NCI-H2196 treated with DMSO at 0.1 percent for 48 hours (cell line): ENCODE measurements around the gene RHOBTB3.
"Not testable (repeated sequence)": the region's sequence is repeated elsewhere in the genome, so short reads cannot be mapped to it uniquely, and the experiment has no call there.

Experiments used
- DNase-seq: peaks from one replicate; lab custom pipeline; 2025; ENCODE audit not compliant: unreplicated experiment; lab: John Stamatoyannopoulos, UW

Gene RHOBTB3

GRCh38 chr5:95818181-95819147 lies 87.3 kb downstream of the RHOBTB3 start:
- no peak for DNase-seq

DNA sequence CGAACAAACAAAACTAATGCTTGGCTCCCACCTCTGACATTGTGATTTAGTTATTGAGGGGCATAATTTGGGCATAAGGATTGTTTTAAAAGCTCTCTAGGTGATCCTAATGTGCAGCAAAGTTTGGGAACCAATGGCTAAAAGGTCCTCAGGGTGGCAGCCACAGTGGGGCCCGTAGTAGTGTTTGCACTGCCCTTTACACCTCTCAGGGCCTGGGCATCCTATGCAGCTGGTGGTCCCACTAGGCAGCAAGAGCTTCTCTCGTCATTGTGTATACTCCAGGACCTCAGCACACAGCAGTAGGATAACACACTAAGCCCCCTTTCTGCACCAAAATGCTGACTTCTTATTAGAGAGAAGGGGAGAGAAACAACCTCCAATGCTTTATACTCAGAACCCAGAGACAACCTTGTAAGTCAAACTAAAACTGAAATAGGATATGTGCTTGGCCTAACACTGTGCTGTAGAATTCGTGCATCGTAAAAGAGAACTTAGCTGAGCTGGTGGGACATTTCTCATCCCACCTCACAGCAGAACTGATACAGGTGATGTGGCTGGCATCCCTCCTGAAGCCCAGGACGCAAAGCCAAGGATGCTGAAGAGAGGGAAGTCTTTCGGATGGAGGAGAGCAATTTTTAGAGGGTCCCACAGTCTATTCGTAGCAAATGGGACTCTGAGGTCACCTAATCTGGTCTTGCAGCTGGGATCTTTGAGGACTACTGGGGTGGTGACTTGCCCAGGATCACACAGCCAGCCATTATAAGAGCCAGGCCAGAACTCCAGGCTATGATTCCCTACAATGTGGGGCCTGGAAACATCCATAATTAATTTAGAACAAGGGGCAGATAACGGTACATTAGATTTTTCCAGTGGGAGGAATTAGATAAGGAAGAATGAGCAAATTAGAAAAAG lies 90.2 kb downstream of the RHOBTB3 start:
- no peak for DNase-seq

DNA sequence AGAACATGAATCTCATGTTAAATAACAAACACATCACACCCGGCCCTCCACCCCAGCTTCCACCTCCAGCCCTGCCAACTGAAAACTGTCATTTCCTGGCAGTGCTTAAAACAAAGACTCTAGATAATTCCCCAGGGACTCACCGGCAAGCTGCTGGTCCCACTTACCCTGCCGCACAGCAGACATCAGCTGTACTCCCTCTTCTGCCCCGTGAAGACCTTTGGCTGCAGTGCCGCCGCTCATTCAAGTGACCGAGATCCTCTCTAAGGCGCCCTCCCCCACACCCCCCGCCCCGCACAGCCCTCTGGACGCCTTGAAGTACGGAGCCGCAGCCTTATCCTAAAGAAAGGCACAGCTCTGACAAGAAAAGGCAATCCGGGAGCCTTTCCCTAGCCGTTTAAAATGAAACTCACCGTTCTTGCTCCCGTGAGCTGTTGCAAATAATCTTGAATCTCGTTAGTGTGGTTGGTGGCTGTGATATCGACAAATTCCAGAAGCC lies 91.0 kb downstream of the RHOBTB3 start:
- DNase-seq: no peak

GRCh38 chr5:95822542-95823181 lies 91.5 kb downstream of the RHOBTB3 start, which contains the start of gene GLRX:
TSS of gene GLRX (minus strand) at chr5:95822726. CDS start at chr5:95822662, 64 bp downstream.
- peak; percentile 11 for DNase-seq

- no peak for DNase-seq
Observed at GRCh38 chr5:95823218-95823737, 92.1 kb downstream of the RHOBTB3 start.

DNA sequence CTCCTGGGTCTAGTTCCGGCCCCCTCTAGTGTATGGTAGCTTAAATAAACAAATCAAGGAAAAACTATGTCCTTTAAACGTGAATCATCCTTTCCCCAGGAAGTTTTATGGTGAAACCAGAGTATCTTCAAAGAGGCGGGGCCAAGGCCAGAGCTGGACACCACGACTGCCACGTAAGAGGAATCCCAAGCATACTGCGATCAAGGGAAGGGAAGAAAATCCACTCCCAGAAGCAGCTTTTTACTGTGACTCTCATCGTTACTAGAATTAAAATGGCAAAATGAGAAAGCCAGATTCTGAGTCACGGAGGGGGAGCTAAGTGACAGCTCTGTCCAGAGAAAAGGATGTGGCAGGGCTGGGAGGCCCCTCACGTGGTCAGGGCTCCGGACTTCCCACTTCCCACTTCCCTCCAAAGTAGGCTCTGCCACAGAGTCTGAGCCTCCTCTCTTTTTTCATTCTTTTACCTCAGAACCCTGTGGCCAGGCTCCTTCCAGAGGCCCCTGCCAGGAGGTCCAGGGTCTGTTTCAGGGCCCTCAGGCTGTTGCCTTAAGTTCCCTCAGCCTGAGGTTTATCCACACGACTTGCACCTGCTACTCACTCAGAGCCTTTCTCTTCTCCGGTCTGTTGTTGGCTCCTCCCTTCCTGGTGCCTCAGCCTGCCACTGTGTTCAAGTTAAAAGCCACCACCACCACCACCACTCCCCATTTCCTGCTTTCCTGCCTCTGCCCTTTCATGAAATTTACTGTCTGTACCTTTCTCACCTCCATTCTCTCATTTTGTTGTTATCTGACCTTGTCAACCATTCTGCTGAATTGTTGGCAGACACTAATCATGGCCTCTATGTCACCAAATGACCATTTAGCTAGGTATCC lies 92.8 kb downstream of the RHOBTB3 start:
- no peak for DNase-seq

GRCh38 chr5:95824747-95825146 lies 93.6 kb downstream of the RHOBTB3 start:
- no peak for DNase-seq

GRCh38 chr5:95825495-95825894 lies 94.4 kb downstream of the RHOBTB3 start:
- DNase-seq: no peak

GRCh38 chr5:95826949-95827891 lies 96.1 kb downstream of the RHOBTB3 start:
- DNase-seq: no peak

GRCh38 chr5:95827892-95828246 lies 96.7 kb downstream of the RHOBTB3 start:
- DNase-seq: no peak

DNA sequence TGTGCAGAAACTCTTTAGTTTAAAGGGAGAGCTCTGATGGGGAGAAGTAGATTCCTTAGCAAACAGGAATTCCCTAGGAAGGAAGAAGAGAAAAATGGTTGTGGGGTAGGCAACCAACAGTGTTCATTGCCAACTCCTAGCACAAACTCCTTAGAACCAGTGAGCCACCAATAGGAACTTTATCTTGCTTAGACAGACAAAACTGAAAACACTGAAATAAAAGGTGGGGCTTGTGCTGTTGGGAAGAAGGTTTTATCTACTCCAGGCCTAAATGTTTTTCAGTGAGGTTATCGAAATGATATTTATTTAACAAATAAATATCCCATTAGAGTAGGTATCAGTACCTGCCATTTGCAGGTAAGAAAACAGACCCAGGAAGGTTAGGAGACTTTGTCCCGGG lies 99.1 kb downstream of the RHOBTB3 start:
- no peak for DNase-seq

DNA sequence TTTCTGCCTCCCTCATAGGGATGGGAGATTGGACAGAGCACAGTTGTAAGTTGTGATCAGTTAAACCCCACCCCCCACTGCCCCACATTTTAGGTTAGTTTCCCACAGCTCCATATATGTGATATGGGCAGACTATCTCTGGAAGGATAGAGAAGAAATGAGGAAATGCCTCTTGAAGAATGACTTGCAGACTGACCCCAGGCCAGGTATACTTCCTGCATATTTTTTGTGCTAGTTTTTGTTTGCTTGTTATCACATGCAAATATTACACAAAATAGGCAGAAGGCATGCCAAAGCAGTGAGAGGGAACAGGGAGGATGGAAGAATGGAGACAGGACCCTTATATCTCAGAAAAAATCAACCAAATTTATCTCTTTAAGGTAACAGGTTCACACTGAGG lies 101.5 kb downstream of the RHOBTB3 start:
- DNase-seq: no peak

GRCh38 chr5:95835682-95836385 lies 104.7 kb downstream of the RHOBTB3 start:
- no peak for DNase-seq

- DNase-seq: no peak
Observed at GRCh38 chr5:95836544-95836943, 105.4 kb downstream of the RHOBTB3 start.

DNA sequence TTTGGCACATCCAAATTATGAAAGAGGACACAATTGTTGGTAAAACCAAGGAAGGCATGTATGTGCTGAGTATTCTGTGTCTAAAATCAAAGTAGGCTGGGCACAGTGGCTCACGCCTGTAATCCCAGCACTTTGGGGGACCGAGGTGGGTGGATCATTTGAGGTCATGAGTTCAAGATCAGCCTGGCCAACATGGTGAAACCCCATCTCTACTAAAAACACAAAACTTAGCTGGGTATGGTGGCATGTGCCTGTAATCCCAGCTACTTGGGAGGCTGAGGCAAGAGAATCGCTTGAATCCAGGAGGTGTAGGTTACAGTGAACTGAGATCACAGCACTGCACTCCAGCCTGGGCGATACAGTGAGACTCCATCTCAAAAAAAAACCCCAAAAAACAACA lies 105.8 kb downstream of the RHOBTB3 start:
- not testable (repeated sequence) for DNase-seq

DNA sequence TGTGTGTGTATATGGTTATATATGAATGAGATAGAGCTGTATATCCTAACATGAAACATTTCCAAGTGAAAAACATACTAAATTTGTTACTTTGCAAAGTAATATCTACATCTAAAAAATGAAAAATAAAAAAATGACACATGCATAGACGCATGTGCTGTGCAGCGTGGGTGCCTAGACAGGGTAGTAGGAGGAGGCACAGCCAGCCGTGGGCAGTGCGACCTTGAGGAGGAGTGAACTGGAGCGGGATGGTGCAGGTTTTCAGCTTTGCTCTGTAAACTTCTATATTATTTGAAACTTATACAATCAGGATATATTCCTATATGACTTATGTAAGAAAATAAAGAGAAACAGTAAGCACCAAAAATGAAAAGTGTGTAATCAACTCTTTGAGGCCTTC lies 106.4 kb downstream of the RHOBTB3 start:
- DNase-seq: no peak

DNA sequence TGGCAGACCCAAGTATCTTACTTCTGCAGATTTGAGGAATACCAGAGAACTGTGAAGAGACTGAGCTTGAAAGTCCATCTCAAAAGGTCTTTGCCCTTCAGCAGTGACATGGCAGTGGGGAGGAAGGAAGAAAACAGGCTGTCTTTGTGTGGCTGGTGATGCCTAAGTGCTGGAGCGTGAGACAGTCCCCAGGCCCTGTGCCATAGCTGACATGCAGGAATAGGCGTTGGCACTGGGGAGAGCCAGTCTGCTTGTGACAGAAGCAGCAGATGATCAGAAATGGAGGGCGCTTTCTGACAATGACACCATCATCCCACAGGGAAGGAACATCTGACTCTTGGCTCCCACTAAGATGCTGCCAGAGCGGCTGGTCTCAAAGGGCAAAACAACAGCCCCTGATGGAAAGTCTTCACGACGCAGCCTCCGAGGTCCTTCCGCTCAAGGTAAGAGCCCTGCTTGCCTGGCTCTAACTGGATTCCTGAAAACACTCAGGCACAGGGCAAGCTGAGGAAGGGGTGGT lies 106.9 kb downstream of the RHOBTB3 start:
- no peak for DNase-seq

- no peak for DNase-seq
Observed at GRCh38 chr5:95838556-95838955, 107.4 kb downstream of the RHOBTB3 start.
